Endometrium (tissue), 2 donors: Measurements from ENCODE around the gene OR2Y1.
"Not testable (repeated sequence)": the region's sequence is repeated elsewhere in the genome, so short reads cannot be mapped to it uniquely, and the experiment has no call there.

ENCODE experiments used
- FAIRE-seq: peaks from 2 replicates; lab custom pipeline; 2012; peaks lifted over from hg19 to GRCh38; lab: Jason Lieb, UNC
- donor health status: control.
- donor health status: control.

OR2Y1 gene, protein sequence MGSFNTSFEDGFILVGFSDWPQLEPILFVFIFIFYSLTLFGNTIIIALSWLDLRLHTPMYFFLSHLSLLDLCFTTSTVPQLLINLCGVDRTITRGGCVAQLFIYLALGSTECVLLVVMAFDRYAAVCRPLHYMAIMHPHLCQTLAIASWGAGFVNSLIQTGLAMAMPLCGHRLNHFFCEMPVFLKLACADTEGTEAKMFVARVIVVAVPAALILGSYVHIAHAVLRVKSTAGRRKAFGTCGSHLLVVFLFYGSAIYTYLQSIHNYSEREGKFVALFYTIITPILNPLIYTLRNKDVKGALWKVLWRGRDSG

DNA sequence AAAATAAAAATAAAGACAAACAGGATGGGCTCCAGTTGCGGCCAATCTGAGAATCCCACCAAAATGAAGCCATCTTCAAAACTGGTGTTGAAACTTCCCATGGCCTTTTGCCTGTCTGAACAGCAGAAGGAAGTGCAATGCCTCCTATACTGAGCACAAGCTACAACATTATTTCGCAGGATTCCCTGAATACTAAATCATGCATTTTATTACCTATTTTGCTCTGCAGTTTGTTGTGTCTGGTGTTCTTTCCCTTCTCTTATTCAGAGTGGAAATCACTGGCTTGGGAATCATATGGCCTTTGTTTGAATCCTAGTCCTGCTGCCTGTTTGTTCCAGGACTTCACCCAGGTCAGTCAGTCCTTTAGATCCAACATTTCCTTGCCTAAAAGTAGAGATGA is at the start of gene OR2Y1:
Gene OR2Y1, minus strand, starts transcription at position 101 of the 400 bp plus-strand sequence. Its CDS starts 0 bp downstream, at position 101.
- no peak for FAIRE-seq

GRCh38 chr5:180788651-180789410 is 49.0 kb upstream of the OR2Y1 start:
- FAIRE-seq, result not testable (repeated sequence)

DNA sequence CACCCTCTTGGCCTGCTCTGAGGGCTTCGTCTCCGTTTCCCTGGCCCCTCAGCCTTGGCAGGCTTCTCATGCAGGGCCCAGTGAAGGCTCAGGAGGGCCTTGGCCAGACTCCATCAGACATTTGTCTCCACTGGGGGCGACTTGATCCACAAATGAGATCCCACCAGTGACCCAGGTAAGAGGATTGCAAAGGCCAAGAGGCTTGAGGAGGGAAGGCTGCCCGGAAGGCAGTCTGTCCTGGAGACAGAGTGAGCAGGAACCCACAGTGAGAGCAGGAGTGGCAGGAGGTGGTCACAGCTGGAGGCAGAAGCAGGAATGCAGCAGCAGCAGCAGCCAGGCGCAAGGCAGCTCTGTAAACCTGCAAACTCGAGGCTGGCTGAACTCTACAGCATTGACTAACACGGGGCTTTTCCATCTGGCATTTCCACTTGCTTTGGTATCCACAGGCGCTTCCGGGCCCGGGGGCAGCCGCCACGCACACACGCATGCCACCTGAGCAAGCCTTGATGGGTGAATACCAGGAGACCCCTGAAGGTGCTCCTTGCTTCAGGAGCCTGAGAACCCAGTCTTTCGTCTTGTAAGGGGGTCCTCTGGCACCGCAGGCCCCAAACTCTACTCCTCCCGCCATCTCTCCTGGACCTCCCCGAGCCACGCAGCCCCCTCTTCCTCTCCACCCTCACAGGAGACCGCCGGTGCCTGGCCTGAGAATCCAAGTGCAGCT is 48.0 kb upstream of the OR2Y1 start:
- FAIRE-seq, result no peak

- FAIRE-seq, result no peak
Measured at GRCh38 chr5:180786531-180787398, 46.9 kb upstream of the OR2Y1 start.

DNA sequence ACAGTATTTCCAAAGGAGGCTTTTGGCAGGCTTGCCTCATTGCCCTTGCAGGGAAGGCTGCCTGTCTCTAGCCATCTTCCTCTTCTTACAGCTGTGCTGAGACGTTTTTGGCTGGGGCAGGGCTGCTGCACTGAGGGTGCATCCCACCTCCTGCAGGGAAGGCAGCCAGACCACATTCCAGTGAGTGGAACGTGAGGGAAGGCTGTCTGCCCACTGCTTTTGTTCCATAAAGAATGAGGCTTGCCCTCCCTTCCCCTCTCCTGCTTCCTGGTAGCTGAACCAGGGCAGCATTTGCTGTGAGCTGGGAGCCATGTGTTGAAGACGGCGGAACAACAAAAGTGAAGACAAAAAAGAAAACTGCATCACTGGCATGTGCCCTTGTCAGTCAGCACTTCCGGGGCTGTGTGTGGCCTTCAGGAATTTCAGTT is 46.0 kb upstream of the OR2Y1 start:
- peak; percentile 23 for FAIRE-seq

DNA sequence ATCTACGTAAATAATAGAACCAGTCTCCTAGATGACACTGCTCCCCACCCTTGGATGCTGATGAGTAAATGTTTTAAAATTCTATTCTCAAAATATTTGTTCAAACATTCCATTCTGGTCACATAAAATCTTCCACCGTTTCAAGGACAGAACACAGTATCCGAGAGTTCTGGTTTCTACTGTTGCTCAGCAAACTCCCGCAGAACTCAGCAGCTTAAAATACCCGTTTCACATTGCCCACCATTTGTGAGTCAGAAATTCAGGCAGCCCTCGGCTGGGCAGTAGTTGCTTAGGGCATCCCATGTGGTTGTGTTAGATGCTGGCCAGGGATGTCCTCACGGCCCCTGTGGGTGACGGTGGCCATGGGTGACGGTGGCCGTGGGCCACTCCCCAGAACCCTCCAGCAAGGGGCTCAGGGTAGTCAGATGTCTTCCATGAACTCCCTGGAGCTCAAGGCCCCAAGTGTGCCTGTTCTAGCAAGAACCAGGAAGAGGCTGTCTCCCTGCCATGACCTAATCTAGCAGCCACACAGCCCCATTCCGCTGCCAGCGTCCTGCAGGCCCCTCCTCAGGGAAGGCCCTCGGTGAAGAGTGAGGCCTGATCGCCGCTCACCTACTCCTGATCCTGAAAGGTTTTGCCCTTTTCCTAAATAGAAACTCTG is 45.4 kb upstream of the OR2Y1 start:
- no peak for FAIRE-seq

- peak; percentile 88 for FAIRE-seq
Measured at GRCh38 chr5:180784497-180785097, 44.7 kb upstream of the OR2Y1 start.

DNA sequence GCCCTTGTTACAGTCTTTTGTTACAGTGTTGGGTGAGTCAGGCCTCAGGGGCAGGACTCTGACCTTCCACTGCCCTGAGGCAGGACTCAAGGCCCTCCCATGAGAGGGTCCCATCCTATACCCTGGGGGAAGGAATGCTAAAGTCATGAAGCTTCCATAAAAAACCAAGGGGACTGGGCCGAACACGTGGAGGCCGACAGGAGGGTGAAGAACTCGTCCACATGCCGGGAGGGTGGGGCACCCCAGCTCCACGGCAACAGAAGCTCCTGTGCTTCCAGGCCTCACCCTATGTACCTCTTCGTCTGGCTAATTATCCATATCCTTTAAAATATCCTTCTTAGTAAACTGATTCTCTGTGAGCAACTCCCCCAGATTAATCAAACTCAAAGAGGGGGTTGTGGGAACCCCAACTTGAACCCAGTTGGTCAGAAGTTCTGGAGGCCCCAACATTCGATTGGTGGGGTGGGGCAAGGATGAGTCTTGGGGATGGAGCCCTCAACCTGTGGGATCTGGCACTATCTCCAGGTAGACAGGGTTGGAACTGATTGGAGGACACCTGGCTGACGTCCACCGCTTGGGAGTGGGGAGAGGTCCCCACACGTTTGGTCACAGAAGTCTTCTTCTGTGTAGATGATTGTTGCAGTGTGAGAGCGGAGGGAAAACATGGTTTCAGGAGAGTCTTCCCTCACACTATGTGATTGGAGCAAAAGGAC is 43.6 kb upstream of the OR2Y1 start:
- FAIRE-seq, result no peak

- no peak for FAIRE-seq
Measured at GRCh38 chr5:180782748-180783147, 42.9 kb upstream of the OR2Y1 start.

- not testable (repeated sequence) for FAIRE-seq
Measured at GRCh38 chr5:180781900-180782326, 42.1 kb upstream of the OR2Y1 start.

- FAIRE-seq, result no peak
Measured at GRCh38 chr5:180779985-180780610, 40.2 kb upstream of the OR2Y1 start.

- no peak for FAIRE-seq
Measured at GRCh38 chr5:180777475-180777874, 37.6 kb upstream of the OR2Y1 start.

DNA sequence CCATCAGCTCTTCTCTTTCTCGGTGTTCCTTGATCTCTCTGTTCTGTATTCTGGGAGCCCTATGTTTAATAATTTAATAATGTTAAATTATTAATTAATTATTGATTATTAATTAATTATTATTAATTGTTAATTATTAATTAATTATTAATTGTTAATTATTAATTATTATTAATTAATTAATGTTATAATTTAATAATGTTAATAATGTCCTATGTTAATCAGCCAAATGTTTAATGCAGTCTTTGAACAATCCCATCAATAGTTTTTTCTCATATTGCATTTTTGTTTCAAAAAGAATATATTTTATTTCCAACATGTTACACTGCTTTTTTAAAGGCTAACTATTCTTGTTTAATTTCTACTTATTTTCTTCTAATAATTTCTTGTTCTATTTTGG is 36.5 kb upstream of the OR2Y1 start:
- peak; percentile 58 for FAIRE-seq

DNA sequence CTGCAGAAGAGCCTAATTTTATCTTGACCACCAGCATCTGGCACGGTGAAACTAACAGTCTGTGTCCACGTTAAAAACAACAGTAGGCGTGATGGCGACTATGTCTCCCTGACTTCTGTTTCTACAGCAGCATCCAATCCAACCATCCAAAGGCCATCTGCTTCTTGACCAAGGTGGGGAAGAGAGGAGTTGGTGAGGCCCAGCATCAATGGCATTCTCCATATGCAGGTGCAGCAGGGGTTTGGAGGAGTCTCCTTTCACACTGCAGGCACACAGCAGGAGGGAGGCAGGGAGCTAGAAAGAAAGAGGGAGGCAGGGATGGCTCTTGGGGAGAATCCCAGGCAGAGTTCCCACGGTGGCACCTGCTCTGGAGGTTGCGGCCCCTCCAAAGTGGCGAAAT is 35.8 kb upstream of the OR2Y1 start:
- FAIRE-seq, result no peak

- FAIRE-seq, result no peak
Measured at GRCh38 chr5:180771839-180772238, 32.0 kb upstream of the OR2Y1 start.

- no peak for FAIRE-seq
Measured at GRCh38 chr5:180769821-180770220, 30.0 kb upstream of the OR2Y1 start.

GRCh38 chr5:180755601-180756000 is 15.7 kb upstream of the OR2Y1 start:
- FAIRE-seq, result no peak

GRCh38 chr5:180744253-180744652 is 4.4 kb upstream of the OR2Y1 start:
- FAIRE-seq, result no peak

DNA sequence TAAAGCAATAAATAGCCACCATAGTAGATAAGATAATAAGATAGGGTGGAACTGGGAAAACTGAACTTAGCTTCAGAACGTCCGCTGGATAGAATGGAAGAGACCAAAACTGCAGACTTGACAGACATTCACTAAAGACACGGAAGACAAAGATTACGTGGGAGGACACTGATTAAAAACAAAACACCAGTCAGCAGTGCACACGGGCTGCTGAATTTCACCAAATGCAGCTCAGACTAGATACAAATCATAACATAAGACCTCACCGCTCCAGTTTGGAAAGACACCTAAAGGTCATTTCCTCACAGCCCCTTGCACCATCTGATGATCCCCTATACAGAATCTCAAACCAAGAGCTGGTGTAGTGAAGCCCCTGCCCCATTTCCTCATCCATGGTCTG is 2.9 kb upstream of the OR2Y1 start:
- no peak for FAIRE-seq

GRCh38 chr5:180740953-180741352 is 1.1 kb upstream of the OR2Y1 start:
- FAIRE-seq, result not testable (repeated sequence)
